Measurements from ENCODE around the gene SLC2A4RG. TPM values are rescaled to one million over a fixed set of nuclear protein-coding genes. Genes with fewer than 3 reads are reported as not detected.

SLC2A4RG gene
- total RNA-seq, 5 donors from 2014 or later (not counting 1 experiment from before 2014, with no cell fraction given) = 110 to 173 (median 135) TPM

DNA sequence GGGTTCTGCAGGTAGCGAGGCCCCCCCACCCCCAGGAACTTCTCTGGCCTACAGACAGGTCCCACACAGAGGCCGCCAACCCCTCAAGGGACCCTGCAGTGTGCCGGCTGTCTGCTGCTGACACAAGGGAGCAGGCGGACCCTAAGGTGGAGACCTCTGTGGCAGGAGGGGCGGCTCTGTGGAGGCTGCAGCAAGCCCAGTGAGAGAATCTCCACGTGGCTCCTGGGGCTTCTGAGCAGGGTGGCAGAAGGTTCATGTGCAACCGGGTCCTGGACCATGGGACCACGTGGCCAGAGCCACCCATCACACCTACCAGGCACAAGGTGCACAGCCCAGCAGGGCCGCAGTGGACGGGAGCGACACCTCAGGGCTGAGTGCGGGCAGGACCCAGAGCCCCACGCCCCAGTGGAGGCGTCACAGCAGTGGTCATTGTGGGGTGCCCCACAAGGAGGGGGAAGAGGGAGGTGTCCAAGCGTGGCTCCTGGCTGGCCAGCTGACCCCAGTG is 36.1 kb upstream of the SLC2A4RG start:
- no peaks in the 10 kb centered on the region for H3K27me3 ChIP-seq (replicated peaks in 1 of 2; ENCODE audit: control insufficient read depth in 2 of 2, extremely low read depth in 1 of 2, insufficient read depth in 2 of 2, low read length in 1 of 2)
- 93% methylated on average over 12 of the region's 15 CpGs for WGBS (ENCODE audit: insufficient coverage)
- Mint-ChIP-seq H3K36me3 (peaks cover 9% of the 10 kb centered on the region), H3K27me3 (no peaks in the 10 kb centered on the region), H3K27ac (no peak overlapping the region), H3K4me1 (peaks cover 11 to 37% (median 14%) of the 10 kb centered on the region in 3 donors), H3K9me3 (no peaks in the 10 kb centered on the region), H3K4me3 (no peak overlapping the region)
- POLR2A ChIA-PET = no interaction called here
- ATAC-seq (replicated peaks in 1 of 4) (no peak), DNase-seq (peak in 1 of 35 experiments; percentile 0)
- CTCF ChIA-PET = interaction anchor here in 1 of 2 donors (0.5 to 0.6 kb wide), 2 partner anchors 364 to 399 kb away, joined by 4 read pairs; no protein-coding TSS in a partner anchor
- H3K27ac ChIP-seq (ENCODE audit: low read length) = no peak overlapping the region
- H3K9me3 ChIP-seq = no peaks in the 10 kb centered on the region
- H3K4me1 ChIP-seq (ENCODE audit: control insufficient read depth in 1 of 2, extremely low read depth in 1 of 2, insufficient read depth in 2 of 2, low read length in 2 of 2) = peaks cover 2 to 62% of the 10 kb centered on the region in 2 experiments
- peaks cover 20 to 30% of the 10 kb centered on the region in 2 donors for H3K36me3 ChIP-seq (ENCODE audit: control insufficient read depth in 2 of 2, extremely low read depth in 1 of 2, insufficient read depth in 1 of 2, low read length in 1 of 2)
- no peak overlapping the region for H3K4me3 ChIP-seq (ENCODE audit: control insufficient read depth in 1 of 2, extremely low read depth in 1 of 2, low read length in 1 of 2)

DNA sequence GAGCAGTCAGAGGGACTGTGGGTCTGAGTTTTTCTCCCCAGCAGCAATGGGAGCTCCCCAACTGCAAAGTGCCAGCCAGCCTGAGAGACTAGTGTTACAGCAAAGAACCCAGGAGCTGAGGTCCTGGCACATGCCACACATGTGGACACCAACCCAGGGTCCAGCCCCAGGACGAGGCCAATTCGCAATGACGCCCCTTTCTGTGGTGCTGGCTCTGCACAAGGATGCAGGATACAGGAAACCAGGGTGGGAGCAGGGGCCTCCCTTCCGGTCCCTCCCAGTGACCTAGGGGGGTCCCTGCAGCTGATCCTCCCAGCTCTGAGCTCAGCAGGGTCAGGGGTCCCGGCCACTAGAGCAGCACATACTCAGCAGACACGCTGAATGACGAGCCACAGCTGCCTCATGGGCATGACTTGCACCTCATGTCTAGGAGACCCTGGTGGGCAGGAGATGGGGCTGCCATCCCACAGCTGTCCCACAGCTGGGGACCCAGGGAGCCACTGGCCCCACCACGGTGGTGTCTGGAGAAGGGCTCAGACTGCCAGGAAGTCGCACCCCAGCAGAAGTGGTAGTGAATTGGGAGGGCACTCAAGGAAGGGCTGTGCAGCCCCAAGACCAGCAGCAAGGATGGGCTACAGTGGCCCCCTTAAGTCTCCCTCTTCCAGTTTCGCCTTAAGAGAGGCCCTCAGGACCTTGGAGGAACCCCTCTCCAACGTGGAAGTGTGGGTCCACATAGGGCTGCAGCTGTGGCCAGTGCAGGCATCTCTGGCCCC is 35.4 kb upstream of the SLC2A4RG start:
- Histone ChIP-seq H3K27me3 (replicated peaks in 1 of 2; ENCODE audit: control insufficient read depth in 2 of 2, extremely low read depth in 1 of 2, insufficient read depth in 2 of 2, low read length in 1 of 2) (no peaks in the 10 kb centered on the region), H3K4me1 (ENCODE audit: control insufficient read depth in 1 of 2, extremely low read depth in 1 of 2, insufficient read depth in 2 of 2, low read length in 2 of 2) (peaks cover 7 to 62% of the 10 kb centered on the region in 2 experiments), H3K27ac (ENCODE audit: low read length) (no peak overlapping the region), H3K36me3 (ENCODE audit: control insufficient read depth in 2 of 2, extremely low read depth in 1 of 2, insufficient read depth in 1 of 2, low read length in 1 of 2) (peaks cover 20 to 32% of the 10 kb centered on the region in 2 donors), H3K9me3 (no peaks in the 10 kb centered on the region), H3K4me3 (ENCODE audit: control insufficient read depth in 1 of 2, extremely low read depth in 1 of 2, low read length in 1 of 2) (no peak overlapping the region)
- no peaks in the 10 kb centered on the region for H3K27me3 Mint-ChIP-seq
- peaks cover 9% of the 10 kb centered on the region for H3K36me3 Mint-ChIP-seq
- WGBS (ENCODE audit: insufficient coverage) = 98% methylated on average over 10 of the region's 11 CpGs
- H3K9me3 Mint-ChIP-seq = no peaks in the 10 kb centered on the region
- ATAC-seq (replicated peaks in 1 of 4) = no peak
- peak overlapping the region in 1 of 3 donors; percentile 10 for H3K4me3 Mint-ChIP-seq
- H3K27ac Mint-ChIP-seq = no peak overlapping the region
- ChIA-PET CTCF (no interaction called here), POLR2A (no interaction called here)
- H3K4me1 Mint-ChIP-seq = peaks cover 18 to 43% (median 21%) of the 10 kb centered on the region in 3 donors
- DNase-seq = peak in 1 of 35 experiments; percentile 0

DNA sequence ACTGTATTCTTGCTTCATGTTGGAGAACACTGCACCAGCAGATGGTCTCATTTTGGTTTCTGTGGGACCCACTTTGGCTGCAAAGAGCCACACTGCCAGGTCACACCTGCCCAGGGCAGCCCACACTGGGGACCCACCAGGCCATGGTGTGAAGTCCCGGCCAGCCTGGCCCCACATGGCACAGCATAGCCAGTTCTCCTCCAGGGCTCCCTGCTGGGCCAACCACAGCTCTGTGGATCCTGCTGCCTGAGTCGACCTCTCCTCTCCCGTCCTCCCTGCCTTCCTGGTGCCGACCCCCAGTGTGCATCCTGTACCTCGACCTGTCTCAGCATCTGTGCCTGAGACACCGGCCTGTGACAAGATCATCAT is 34.8 kb upstream of the SLC2A4RG start:
- peaks cover 9% of the 10 kb centered on the region for H3K36me3 Mint-ChIP-seq
- no peak for ATAC-seq (replicated peaks in 1 of 4)
- ChIA-PET CTCF (no interaction called here), POLR2A (no interaction called here)
- H3K27me3 Mint-ChIP-seq = no peaks in the 10 kb centered on the region
- Histone ChIP-seq H3K36me3 (ENCODE audit: control insufficient read depth in 2 of 2, extremely low read depth in 1 of 2, insufficient read depth in 1 of 2, low read length in 1 of 2) (peaks cover 20 to 37% of the 10 kb centered on the region in 2 donors), H3K27me3 (replicated peaks in 1 of 2; ENCODE audit: control insufficient read depth in 2 of 2, extremely low read depth in 1 of 2, insufficient read depth in 2 of 2, low read length in 1 of 2) (no peaks in the 10 kb centered on the region), H3K27ac (ENCODE audit: low read length) (no peak overlapping the region), H3K4me3 (ENCODE audit: control insufficient read depth in 1 of 2, extremely low read depth in 1 of 2, low read length in 1 of 2) (no peak overlapping the region), H3K4me1 (ENCODE audit: control insufficient read depth in 1 of 2, extremely low read depth in 1 of 2, insufficient read depth in 2 of 2, low read length in 2 of 2) (peaks cover 7 to 62% of the 10 kb centered on the region in 2 experiments), H3K9me3 (no peaks in the 10 kb centered on the region)
- H3K4me1 Mint-ChIP-seq = peaks cover 20 to 47% (median 25%) of the 10 kb centered on the region in 3 donors
- DNase-seq = no peak
- no peaks in the 10 kb centered on the region for H3K9me3 Mint-ChIP-seq
- no peak overlapping the region for H3K4me3 Mint-ChIP-seq
- H3K27ac Mint-ChIP-seq = peak overlapping the region; percentile 7 to 11
- 87% methylated on average over 6 of the region's 6 CpGs for WGBS (ENCODE audit: insufficient coverage)

DNA sequence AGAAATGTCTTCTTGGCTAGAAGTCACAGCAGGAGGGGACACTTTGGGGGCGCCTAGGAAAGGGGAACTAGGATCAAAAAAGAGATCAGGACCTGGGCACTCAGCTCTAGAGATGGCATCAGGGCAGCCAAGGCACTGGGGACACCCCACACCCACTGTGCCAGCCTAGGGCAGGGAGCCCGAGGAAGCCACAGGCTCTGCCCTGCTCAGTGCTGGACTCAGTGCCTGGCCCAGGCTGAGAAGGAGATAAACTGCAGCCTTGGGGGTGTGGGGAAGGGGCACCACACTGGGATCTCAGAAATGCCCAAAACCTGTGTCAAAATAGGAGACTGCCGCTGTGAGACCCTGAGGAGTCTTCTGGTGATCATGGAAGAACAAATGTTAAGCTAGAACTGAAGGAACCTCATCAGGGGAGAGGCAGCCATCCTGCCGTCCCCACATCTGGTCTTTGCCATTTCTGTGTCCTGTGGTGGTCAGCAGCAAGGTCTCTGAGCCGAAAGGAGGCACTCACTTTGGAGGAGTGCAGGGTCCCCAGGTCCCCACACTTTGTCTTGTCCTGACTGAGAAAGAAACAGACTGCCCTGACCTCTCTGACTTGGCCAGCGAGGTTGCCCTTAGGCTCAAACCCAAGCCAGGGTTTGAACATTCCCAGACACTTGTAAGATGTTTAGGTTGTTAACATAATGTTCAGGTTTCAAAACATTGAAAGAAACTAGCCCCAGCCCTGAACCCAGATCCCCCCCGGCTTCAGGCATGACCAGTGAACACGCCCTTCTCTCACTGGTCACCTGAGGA is 34.1 kb upstream of the SLC2A4RG start:
- Histone ChIP-seq H3K4me3 (ENCODE audit: control insufficient read depth in 1 of 2, extremely low read depth in 1 of 2, low read length in 1 of 2) (no peak overlapping the region), H3K9me3 (no peaks in the 10 kb centered on the region), H3K36me3 (ENCODE audit: control insufficient read depth in 2 of 2, extremely low read depth in 1 of 2, insufficient read depth in 1 of 2, low read length in 1 of 2) (peaks cover 20 to 35% of the 10 kb centered on the region in 2 donors), H3K27ac (ENCODE audit: low read length) (no peak overlapping the region), H3K4me1 (ENCODE audit: control insufficient read depth in 1 of 2, extremely low read depth in 1 of 2, insufficient read depth in 2 of 2, low read length in 2 of 2) (peaks cover 10 to 59% of the 10 kb centered on the region in 2 experiments), H3K27me3 (replicated peaks in 1 of 2; ENCODE audit: control insufficient read depth in 2 of 2, extremely low read depth in 1 of 2, insufficient read depth in 2 of 2, low read length in 1 of 2) (no peaks in the 10 kb centered on the region)
- CTCF ChIA-PET = interaction anchor here in 1 of 2 donors (0.7 to 1.1 kb wide), 2 partner anchors 73 to 352 kb away, joined by 3 read pairs; no protein-coding TSS in a partner anchor
- POLR2A ChIA-PET = no interaction called here
- H3K36me3 Mint-ChIP-seq = peaks cover 13% of the 10 kb centered on the region
- 94% methylated on average over 7 of the region's 8 CpGs for WGBS (ENCODE audit: insufficient coverage)
- ATAC-seq (replicated peaks in 1 of 4) = no peak
- H3K27ac Mint-ChIP-seq = peak overlapping the region in 1 of 2 donors; percentile 28
- no peaks in the 10 kb centered on the region for H3K27me3 Mint-ChIP-seq
- peaks cover 24 to 47% (median 30%) of the 10 kb centered on the region in 3 donors for H3K4me1 Mint-ChIP-seq
- H3K9me3 Mint-ChIP-seq = no peaks in the 10 kb centered on the region
- H3K4me3 Mint-ChIP-seq = peak overlapping the region; percentile 34 to 88 (median 43)
- no peak for DNase-seq

DNA sequence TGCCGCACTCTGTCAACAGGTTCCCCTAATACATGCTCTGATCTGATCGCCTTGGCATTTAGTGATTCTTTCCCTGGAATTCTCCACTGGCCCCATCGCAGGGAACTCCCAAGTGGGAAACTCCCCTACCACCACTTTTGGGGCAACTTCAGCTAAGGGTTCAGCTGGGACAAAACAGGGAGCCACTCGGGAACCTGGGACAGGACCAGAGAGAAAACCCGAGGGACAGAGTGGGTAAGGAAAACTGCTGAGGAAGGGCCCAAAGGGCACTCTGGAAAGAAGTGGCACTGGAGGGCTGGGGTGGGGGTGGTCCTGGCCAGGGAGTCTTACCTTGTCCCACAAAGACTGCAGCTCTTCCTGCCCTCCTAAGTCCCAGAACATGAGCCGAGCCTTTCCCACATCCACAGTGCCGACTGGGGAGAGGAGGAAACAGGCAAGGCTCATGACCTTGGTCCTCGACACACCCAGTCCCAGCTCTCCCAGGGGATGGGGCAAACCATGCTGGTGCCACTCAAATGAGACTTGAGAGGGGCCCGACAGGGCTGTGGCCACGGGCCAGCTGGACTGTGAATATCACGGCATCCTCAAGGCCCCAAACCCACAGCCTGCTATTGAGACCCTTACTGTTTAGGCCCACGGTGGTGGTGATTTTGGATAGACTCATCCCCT is 33.4 kb upstream of the SLC2A4RG start:
- POLR2A ChIA-PET = no interaction called here
- Mint-ChIP-seq H3K36me3 (peaks cover 20% of the 10 kb centered on the region), H3K4me1 (peaks cover 31 to 50% (median 35%) of the 10 kb centered on the region in 3 donors), H3K4me3 (peak overlapping the region; percentile 86 to 88 (median 87)), H3K27me3 (no peaks in the 10 kb centered on the region), H3K27ac (peak overlapping the region; percentile 56 to 84), H3K9me3 (no peaks in the 10 kb centered on the region)
- H3K4me1 ChIP-seq (ENCODE audit: control insufficient read depth in 1 of 2, extremely low read depth in 1 of 2, insufficient read depth in 2 of 2, low read length in 2 of 2) = peaks cover 13 to 56% of the 10 kb centered on the region in 2 experiments
- no peaks in the 10 kb centered on the region for H3K9me3 ChIP-seq
- peaks cover 22 to 42% of the 10 kb centered on the region in 2 donors for H3K36me3 ChIP-seq (ENCODE audit: control insufficient read depth in 2 of 2, extremely low read depth in 1 of 2, insufficient read depth in 1 of 2, low read length in 1 of 2)
- CTCF ChIA-PET = interaction anchor here in 1 of 2 donors (0.7 to 1.1 kb wide), 2 partner anchors 74 to 351 kb away, joined by 3 read pairs; no protein-coding TSS in a partner anchor
- no peak for DNase-seq
- no peak overlapping the region for H3K4me3 ChIP-seq (ENCODE audit: control insufficient read depth in 1 of 2, extremely low read depth in 1 of 2, low read length in 1 of 2)
- no peak for ATAC-seq (replicated peaks in 1 of 4)
- H3K27ac ChIP-seq (ENCODE audit: low read length) = peak overlapping the region; percentile 55
- 95% methylated on average over 4 of the region's 12 CpGs for WGBS (ENCODE audit: insufficient coverage)
- H3K27me3 ChIP-seq (replicated peaks in 1 of 2; ENCODE audit: control insufficient read depth in 2 of 2, extremely low read depth in 1 of 2, insufficient read depth in 2 of 2, low read length in 1 of 2) = no peaks in the 10 kb centered on the region

All from T-cell (primary cell).